ENCODE results near the gene MDFI.

MDFI gene

GRCh38 chr6:41678511-41679084 is 40.3 kb downstream of the MDFI start:
- TF ChIP-seq CTCF (IDR thresholded peaks at IDR 0.05; ENCODE audit: insufficient read depth, low read length), result no peak
- TF ChIP-seq REST (IDR thresholded peaks at IDR 0.05; ENCODE audit: insufficient replicate concordance, low read depth), result no peak
- no peak for TF ChIP-seq SPI1 (IDR thresholded peaks at IDR 0.05; ENCODE audit: borderline replicate concordance, low read depth)
- peaks cover 10% of the 10 kb centered on the region for H3K27me3 ChIP-seq (ENCODE audit: insufficient read depth, poor library complexity, severe bottlenecking)
- no peak overlapping the region for H3K27ac ChIP-seq (replicated peaks)
- no peak for DNase-seq (ENCODE audit: low read depth in 1 of 2, low spot score in 1 of 2)
- H3K4me3 ChIP-seq (replicated peaks; ENCODE audit: insufficient read depth, low read length), result no peak overlapping the region

DNA sequence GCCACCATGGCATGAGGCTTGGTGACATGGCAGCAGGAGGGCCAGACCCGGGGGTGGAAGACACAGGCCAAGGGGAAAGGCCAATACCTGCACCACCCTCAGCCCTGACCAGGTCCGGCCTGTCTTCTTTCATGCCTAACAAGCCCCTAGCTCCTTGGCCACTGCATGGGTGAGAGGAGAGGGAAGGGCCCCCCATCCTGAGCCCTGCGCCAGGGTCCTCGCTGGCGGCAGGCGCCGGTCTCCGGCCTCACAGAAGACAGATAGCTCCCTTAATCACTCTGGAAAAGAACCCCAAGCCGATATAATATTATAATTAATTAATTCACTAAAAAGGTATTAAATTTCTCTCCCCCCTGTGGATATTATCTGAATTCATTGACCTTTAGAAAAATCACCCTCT is 41.4 kb downstream of the MDFI start:
- H3K27ac ChIP-seq (replicated peaks), result no peak overlapping the region
- H3K27me3 ChIP-seq (ENCODE audit: insufficient read depth, poor library complexity, severe bottlenecking), result peaks cover 10% of the 10 kb centered on the region
- H3K4me3 ChIP-seq (replicated peaks; ENCODE audit: insufficient read depth, low read length), result no peak overlapping the region
- no peak for TF ChIP-seq REST (IDR thresholded peaks at IDR 0.05; ENCODE audit: insufficient replicate concordance, low read depth)
- TF ChIP-seq GABPA (IDR thresholded peaks at IDR 0.05; ENCODE audit: low read depth), result no peak
- no peak for TF ChIP-seq POLR2AphosphoS5 (IDR thresholded peaks at IDR 0.05; ENCODE audit: low read depth)
- TF ChIP-seq CTCF (IDR thresholded peaks at IDR 0.05; ENCODE audit: insufficient read depth, low read length), result no peak
- TF ChIP-seq SPI1 (IDR thresholded peaks at IDR 0.05; ENCODE audit: borderline replicate concordance, low read depth), result no peak
- no peak for DNase-seq (ENCODE audit: low read depth in 1 of 2, low spot score in 1 of 2)

DNA sequence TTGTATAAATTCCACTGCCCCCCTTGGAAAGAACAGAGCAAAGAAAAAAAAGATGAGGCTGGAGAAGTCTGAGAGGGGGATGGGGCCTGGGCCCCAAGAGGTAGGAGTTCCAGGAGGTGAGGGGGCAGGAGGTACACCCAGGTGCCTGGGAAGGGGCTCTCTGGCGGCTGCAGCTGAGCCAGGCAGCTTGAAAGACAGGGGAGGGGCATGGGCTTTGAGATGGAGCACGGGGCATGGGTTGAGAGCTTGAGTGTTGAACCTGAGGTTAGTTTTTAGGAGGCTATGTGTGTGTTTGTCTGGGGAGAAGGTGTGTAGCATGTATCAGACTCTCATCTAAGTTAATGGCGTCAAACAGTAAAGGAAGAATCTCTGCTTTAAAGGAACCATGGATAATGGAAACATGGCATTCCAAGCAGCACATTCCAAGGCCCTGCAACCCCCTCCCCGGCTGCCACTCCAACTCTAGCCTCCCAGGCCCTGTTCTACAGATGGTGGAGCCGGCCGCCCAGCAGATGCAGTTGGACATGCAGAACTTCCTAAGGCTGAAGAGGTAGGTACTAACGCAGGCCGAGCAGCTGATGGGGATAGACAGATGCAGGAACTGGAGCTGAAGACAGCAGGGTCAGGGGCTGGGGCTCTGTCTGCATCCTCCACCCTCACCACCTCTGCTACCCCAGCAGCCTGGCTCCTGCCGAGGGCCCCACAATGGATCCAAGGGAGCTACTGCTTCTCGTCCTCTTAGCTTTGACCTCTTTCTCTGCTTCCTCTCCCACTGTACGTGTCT is 42.1 kb downstream of the MDFI start:
- Histone ChIP-seq H3K27me3 (ENCODE audit: insufficient read depth, poor library complexity, severe bottlenecking) (peaks cover 10% of the 10 kb centered on the region), H3K27ac (replicated peaks) (no peak overlapping the region), H3K4me3 (replicated peaks; ENCODE audit: insufficient read depth, low read length) (no peak overlapping the region)
- no peak for TF ChIP-seq REST (IDR thresholded peaks at IDR 0.05; ENCODE audit: insufficient replicate concordance, low read depth)
- no peak for TF ChIP-seq SPI1 (IDR thresholded peaks at IDR 0.05; ENCODE audit: borderline replicate concordance, low read depth)
- no peak for TF ChIP-seq POLR2AphosphoS5 (IDR thresholded peaks at IDR 0.05; ENCODE audit: low read depth)
- no peak for TF ChIP-seq GABPA (IDR thresholded peaks at IDR 0.05; ENCODE audit: low read depth)
- TF ChIP-seq CTCF (IDR thresholded peaks at IDR 0.05; ENCODE audit: insufficient read depth, low read length), result no peak
- DNase-seq (ENCODE audit: low read depth in 1 of 2, low spot score in 1 of 2), result no peak

All from HL-60 (cell line).